Activated CD4-positive, alpha-beta T cell treated with anti-CD3 and anti-CD28 coated beads for 1 hour (primary cell): ENCODE measurements around the gene DUXB.

ENCODE experiments used
- DNase-seq: peaks from one replicate; pipeline ENCODE4 v3.0.0-alpha.2; 2020

The DUXB gene

GRCh38 chr16:75701361-75701760, at the start of gene DUXB:
Gene DUXB, minus strand, starts transcription at chr16:75701461. Its CDS starts 43 bp downstream, at chr16:75701418.
- DNase-seq = no peak

GRCh38 chr16:75750528-75750927, 49.3 kb upstream of the DUXB start:
- no peak for DNase-seq

- DNase-seq = no peak
These were observed 45.1 kb upstream of the DUXB start for GRCh38 chr16:75746359-75746758.

- no peak for DNase-seq
These were observed 44.6 kb upstream of the DUXB start for GRCh38 chr16:75745823-75746222.

GRCh38 chr16:75745242-75745641, 44.0 kb upstream of the DUXB start:
- no peak for DNase-seq

- no peak for DNase-seq
These were observed 41.3 kb upstream of the DUXB start for GRCh38 chr16:75742424-75743047.

- DNase-seq = no peak
These were observed 32.3 kb upstream of the DUXB start for GRCh38 chr16:75733305-75734211.

GRCh38 chr16:75732871-75733270, 31.6 kb upstream of the DUXB start:
- no peak for DNase-seq

GRCh38 chr16:75727221-75727620, 26.0 kb upstream of the DUXB start:
- no peak for DNase-seq

GRCh38 chr16:75726390-75726789, 25.1 kb upstream of the DUXB start, which contains the start of gene CPHXL:
Gene CPHXL, minus strand, starts transcription at chr16:75726490. Its CDS starts 48 bp downstream, at chr16:75726442.
- no peak for DNase-seq

GRCh38 chr16:75718452-75718851, 17.2 kb upstream of the DUXB start:
- DNase-seq = no peak

GRCh38 chr16:75714661-75715060, 13.4 kb upstream of the DUXB start:
- DNase-seq = no peak

GRCh38 chr16:75710344-75710743, 9.1 kb upstream of the DUXB start:
- no peak for DNase-seq

GRCh38 chr16:75703306-75703705, 2.0 kb upstream of the DUXB start:
- no peak for DNase-seq

- no peak for DNase-seq
These were observed 981 bp upstream of the DUXB start for GRCh38 chr16:75702242-75702641.

- DNase-seq = no peak
These were observed 3.7 kb downstream of the DUXB start for GRCh38 chr16:75697571-75697970.

- no peak for DNase-seq
These were observed 5.6 kb downstream of the DUXB start for GRCh38 chr16:75695708-75696107.

GRCh38 chr16:75687361-75687760, 13.9 kb downstream of the DUXB start:
- DNase-seq = no peak

- no peak for DNase-seq
These were observed 19.0 kb downstream of the DUXB start for GRCh38 chr16:75682308-75682707.

GRCh38 chr16:75679366-75679765, 21.9 kb downstream of the DUXB start:
- DNase-seq = no peak

- DNase-seq = no peak
These were observed 24.4 kb downstream of the DUXB start, which contains the start of gene CPHXL2 for GRCh38 chr16:75676909-75677308. Gene CPHXL2, minus strand, starts transcription at chr16:75677009. Its CDS starts 10 bp downstream, at chr16:75676999.

- no peak for DNase-seq
These were observed 33.8 kb downstream of the DUXB start for GRCh38 chr16:75667503-75667902.

GRCh38 chr16:75660726-75661302, 40.4 kb downstream of the DUXB start:
- DNase-seq = no peak

- DNase-seq = no peak
These were observed 40.9 kb downstream of the DUXB start for GRCh38 chr16:75660321-75660720.
